WTC11 (cell line): ENCODE results near the gene C16orf74.

Source experiments
- CREM ChIP-seq: sonication (generic); formaldehyde crosslinking; IDR thresholded peaks from 2 replicates; pipeline ENCODE4 v1.8.1; 2022; ENCODE audit warnings: mild to moderate bottlenecking, missing genetic modification reagents, moderate library complexity
- ELF4 ChIP-seq: sonication (generic); formaldehyde crosslinking; IDR thresholded peaks from 2 replicates; pipeline ENCODE4 v1.8.1; 2022; ENCODE audit warnings: low read depth, mild to moderate bottlenecking, moderate library complexity, missing genetic modification reagents
- ETV6 ChIP-seq: sonication (generic); formaldehyde crosslinking; IDR thresholded peaks from 2 replicates; pipeline ENCODE4 v1.8.1; 2022; ENCODE audit warnings: mild to moderate bottlenecking, missing genetic modification reagents
- FOXK1 ChIP-seq: sonication (generic); formaldehyde crosslinking; IDR thresholded peaks from 2 replicates; pipeline ENCODE4 v1.8.0; 2022; ENCODE audit warnings: mild to moderate bottlenecking, moderate library complexity, missing genetic modification reagents
- HMGA2 ChIP-seq: fragments of 250-450 bp; sonication (Bioruptor Pico); IDR thresholded peaks from 2 replicates; pipeline ENCODE4 v1.4.0; 2021; ENCODE audit warnings: mild to moderate bottlenecking, moderate library complexity
- TP53 ChIP-seq: sonication (generic); formaldehyde crosslinking; IDR thresholded peaks from 2 replicates; pipeline ENCODE4 v1.8.1; 2023; ENCODE audit warnings: mild to moderate bottlenecking, missing genetic modification reagents
- TF ChIP-seq, protein P1 (sequence below): fragments of 200-600 bp; IDR thresholded peaks from 2 replicates; pipeline ENCODE4 v1.8.0; 2022; ENCODE audit warnings: antibody characterized with exemption
- TF ChIP-seq, protein P2 (sequence below): sonication (generic); formaldehyde crosslinking; IDR thresholded peaks from 2 replicates; pipeline ENCODE4 v1.8.1; 2023; ENCODE audit warnings: mild to moderate bottlenecking, missing genetic modification reagents
- TF ChIP-seq, protein P3 (sequence below): sonication (generic); formaldehyde crosslinking; IDR thresholded peaks from 2 replicates; pipeline ENCODE4 v1.8.0; 2022; ENCODE audit warnings: mild to moderate bottlenecking, missing genetic modification reagents

GRCh38 chr16:85689285-85689949, 61.5 kb downstream of the C16orf74 start:
- TF ChIP-seq CREM (CRISPR knock-in tag) (no peak), ELF4 (no peak), TP53 (CRISPR knock-in tag) (no peak), ETV6 (no peak), HMGA2 (CRISPR knock-in tag) (no peak), FOXK1 (CRISPR knock-in tag) (no peak)
- TF ChIP-seq, protein P1, sequence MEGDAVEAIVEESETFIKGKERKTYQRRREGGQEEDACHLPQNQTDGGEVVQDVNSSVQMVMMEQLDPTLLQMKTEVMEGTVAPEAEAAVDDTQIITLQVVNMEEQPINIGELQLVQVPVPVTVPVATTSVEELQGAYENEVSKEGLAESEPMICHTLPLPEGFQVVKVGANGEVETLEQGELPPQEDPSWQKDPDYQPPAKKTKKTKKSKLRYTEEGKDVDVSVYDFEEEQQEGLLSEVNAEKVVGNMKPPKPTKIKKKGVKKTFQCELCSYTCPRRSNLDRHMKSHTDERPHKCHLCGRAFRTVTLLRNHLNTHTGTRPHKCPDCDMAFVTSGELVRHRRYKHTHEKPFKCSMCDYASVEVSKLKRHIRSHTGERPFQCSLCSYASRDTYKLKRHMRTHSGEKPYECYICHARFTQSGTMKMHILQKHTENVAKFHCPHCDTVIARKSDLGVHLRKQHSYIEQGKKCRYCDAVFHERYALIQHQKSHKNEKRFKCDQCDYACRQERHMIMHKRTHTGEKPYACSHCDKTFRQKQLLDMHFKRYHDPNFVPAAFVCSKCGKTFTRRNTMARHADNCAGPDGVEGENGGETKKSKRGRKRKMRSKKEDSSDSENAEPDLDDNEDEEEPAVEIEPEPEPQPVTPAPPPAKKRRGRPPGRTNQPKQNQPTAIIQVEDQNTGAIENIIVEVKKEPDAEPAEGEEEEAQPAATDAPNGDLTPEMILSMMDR: no peak
- TF ChIP-seq, protein P2, sequence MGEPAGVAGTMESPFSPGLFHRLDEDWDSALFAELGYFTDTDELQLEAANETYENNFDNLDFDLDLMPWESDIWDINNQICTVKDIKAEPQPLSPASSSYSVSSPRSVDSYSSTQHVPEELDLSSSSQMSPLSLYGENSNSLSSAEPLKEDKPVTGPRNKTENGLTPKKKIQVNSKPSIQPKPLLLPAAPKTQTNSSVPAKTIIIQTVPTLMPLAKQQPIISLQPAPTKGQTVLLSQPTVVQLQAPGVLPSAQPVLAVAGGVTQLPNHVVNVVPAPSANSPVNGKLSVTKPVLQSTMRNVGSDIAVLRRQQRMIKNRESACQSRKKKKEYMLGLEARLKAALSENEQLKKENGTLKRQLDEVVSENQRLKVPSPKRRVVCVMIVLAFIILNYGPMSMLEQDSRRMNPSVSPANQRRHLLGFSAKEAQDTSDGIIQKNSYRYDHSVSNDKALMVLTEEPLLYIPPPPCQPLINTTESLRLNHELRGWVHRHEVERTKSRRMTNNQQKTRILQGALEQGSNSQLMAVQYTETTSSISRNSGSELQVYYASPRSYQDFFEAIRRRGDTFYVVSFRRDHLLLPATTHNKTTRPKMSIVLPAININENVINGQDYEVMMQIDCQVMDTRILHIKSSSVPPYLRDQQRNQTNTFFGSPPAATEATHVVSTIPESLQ: no peak
- TF ChIP-seq, protein P3, sequence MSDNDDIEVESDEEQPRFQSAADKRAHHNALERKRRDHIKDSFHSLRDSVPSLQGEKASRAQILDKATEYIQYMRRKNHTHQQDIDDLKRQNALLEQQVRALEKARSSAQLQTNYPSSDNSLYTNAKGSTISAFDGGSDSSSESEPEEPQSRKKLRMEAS (CRISPR knock-in tag): no peak
